ENCODE measurements around the gene KIAA0825. TPM values are rescaled to one million over a fixed set of nuclear protein-coding genes. Genes with fewer than 3 reads are reported as not detected.

Gene KIAA0825
- total RNA-seq, 1 donor from 2014 or later: 2.2 TPM

Other genes with a start within 250 kb of the KIAA0825 start
- 7.1 TPM for gene SLF1, start 65 bp upstream of the KIAA0825 start, total RNA-seq